Activated naive CD8-positive, alpha-beta T cell treated with anti-CD3 and anti-CD28 coated beads for 36 hours (primary cell): Measurements from ENCODE around the gene OR10C1. TPM values are rescaled to one million over a fixed set of nuclear protein-coding genes. Genes with fewer than 3 reads are reported as not detected.

ENCODE experiments used
- DNase-seq: peaks from one replicate; pipeline ENCODE4 v3.0.0; 2021
- H3K27ac Mint-ChIP-seq: one replicate; pipeline ENCODE4 v1.8.0; 2022; ENCODE audit warnings: mild to moderate bottlenecking, moderate library complexity, mixed read lengths
- H3K27me3 Mint-ChIP-seq: one replicate; pipeline ENCODE4 v1.8.0; 2022; ENCODE audit warnings: mild to moderate bottlenecking, mixed read lengths
- H3K36me3 Mint-ChIP-seq: one replicate; pipeline ENCODE4 v1.8.0; 2021; ENCODE audit warnings: mild to moderate bottlenecking, mixed read lengths
- H3K4me1 Mint-ChIP-seq: one replicate; pipeline ENCODE4 v1.8.0; 2021; ENCODE audit warnings: mixed read lengths
- H3K4me3 Mint-ChIP-seq: one replicate; pipeline ENCODE4 v1.8.0; 2022; ENCODE audit warnings: mild to moderate bottlenecking, moderate library complexity, mixed read lengths
- H3K9me3 Mint-ChIP-seq: one replicate; pipeline ENCODE4 v1.8.0; 2022; ENCODE audit warnings: mixed read lengths
- total RNA-seq, 2 experiments: library from RNA; stranded (reverse); gene quantifications; one replicate each; pipeline ENCODE4 v1.2.3, GENCODE V29; 2021

Gene OR10C1
- total RNA-seq, 2 experiments from 2014 or later, result not detected

- no peak overlapping the region for H3K27ac Mint-ChIP-seq
- H3K9me3 Mint-ChIP-seq, result no peaks in the 10 kb centered on the region
- peaks cover 2% of the 10 kb centered on the region for H3K4me1 Mint-ChIP-seq
- peaks cover 24% of the 10 kb centered on the region for H3K27me3 Mint-ChIP-seq
- no peak overlapping the region for H3K4me3 Mint-ChIP-seq
- DNase-seq, result no peak
- H3K36me3 Mint-ChIP-seq, result no peaks in the 10 kb centered on the region
Measured at GRCh38 chr6:29490055-29490454, 50.9 kb downstream of the OR10C1 start.

- Mint-ChIP-seq H3K27me3 (peaks cover 25% of the 10 kb centered on the region), H3K9me3 (no peaks in the 10 kb centered on the region), H3K4me3 (no peak overlapping the region), H3K4me1 (peaks cover 2% of the 10 kb centered on the region), H3K36me3 (no peaks in the 10 kb centered on the region), H3K27ac (no peak overlapping the region)
- DNase-seq, result no peak
Measured at GRCh38 chr6:29490552-29490951, 51.4 kb downstream of the OR10C1 start.

Other genes with a start within 250 kb of the OR10C1 start
- not detected for gene OR14J1, start 137.6 kb upstream of the OR10C1 start, total RNA-seq
- gene OR5V1, start 70.4 kb upstream of the OR10C1 start, total RNA-seq, result not detected
- not detected for gene OR12D3, start 64.0 kb upstream of the OR10C1 start, total RNA-seq
- not detected for gene OR12D2, start 43.7 kb upstream of the OR10C1 start, total RNA-seq
- not detected for gene OR12D1, start 24.4 kb upstream of the OR10C1 start, total RNA-seq
- gene OR11A1, start 17.8 kb downstream of the OR10C1 start, total RNA-seq, result not detected
- not detected for gene OR2H1, start 17.8 kb downstream of the OR10C1 start, total RNA-seq
- gene MAS1L, start 48.6 kb downstream of the OR10C1 start, total RNA-seq, result not detected
- gene UBD, start 120.4 kb downstream of the OR10C1 start, total RNA-seq, result 1 to 10 TPM; 2.3 to 2.6 TPM
- not detected for gene OR2H2, start 145.8 kb downstream of the OR10C1 start, total RNA-seq
- 1 to 10 TPM; 7.2 to 7.6 TPM for gene GABBR1, start 193.9 kb downstream of the OR10C1 start, total RNA-seq
- not detected for gene MOG, start 217.8 kb downstream of the OR10C1 start, total RNA-seq
- gene ZFP57, start 241.8 kb downstream of the OR10C1 start, total RNA-seq, result 10 to 100 TPM; 10.6 to 11.5 TPM